GM21576 (cell line): ENCODE data around the gene RINL.
"Not testable (repeated sequence)": the region's sequence is repeated elsewhere in the genome, so short reads cannot be mapped to it uniquely, and the experiment has no call there.

Source experiments
- ATAC-seq: cut with Tn5 transposase; IDR thresholded peaks from one replicate; pipeline ENCODE4 v1.9.1; 2021; ENCODE audit warnings: mild to moderate bottlenecking, moderate library complexity; ENCODE audit not compliant: unreplicated experiment

The RINL gene

DNA sequence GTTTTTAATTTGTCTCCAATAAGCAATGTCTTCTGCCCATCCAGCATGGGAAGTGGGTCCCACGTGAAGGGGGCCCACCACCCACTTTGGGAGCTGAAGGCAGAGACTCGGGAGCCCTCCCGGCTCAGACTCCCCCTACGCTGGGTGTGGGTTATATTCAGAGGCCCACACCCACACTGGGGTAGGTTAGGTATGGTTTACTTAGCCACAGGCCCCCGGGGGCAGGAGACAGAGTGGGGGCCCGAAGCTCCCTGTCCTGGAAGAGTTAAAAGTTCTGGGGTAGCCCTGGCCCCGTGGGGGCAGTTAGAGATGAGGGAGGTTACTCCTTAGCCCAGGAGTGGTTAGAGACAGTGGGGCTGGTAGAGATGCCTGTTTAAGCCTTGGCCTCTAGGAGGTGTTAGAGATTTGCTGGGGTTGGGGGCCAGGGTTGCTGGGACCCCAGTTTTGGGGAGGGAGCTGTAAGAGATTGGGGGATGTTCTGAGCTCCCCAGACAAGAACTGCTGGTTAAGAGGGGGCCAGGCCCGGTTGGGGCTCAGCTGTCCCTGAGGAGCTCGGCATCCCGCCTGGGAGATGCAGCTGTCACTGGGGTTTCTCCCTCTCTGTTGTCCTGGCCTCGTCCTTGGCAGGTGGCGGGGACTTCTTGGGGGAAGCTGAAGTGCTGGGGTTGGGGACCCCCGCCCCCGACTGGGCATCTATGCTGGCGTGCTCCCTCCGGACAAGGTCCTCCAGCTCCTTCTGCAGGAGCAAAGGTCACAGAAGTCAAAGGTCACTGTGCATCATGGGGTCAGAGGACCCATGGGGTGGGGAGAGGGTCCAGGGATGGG, 712 bp upstream of the RINL start:
- ATAC-seq: no peak

DNA sequence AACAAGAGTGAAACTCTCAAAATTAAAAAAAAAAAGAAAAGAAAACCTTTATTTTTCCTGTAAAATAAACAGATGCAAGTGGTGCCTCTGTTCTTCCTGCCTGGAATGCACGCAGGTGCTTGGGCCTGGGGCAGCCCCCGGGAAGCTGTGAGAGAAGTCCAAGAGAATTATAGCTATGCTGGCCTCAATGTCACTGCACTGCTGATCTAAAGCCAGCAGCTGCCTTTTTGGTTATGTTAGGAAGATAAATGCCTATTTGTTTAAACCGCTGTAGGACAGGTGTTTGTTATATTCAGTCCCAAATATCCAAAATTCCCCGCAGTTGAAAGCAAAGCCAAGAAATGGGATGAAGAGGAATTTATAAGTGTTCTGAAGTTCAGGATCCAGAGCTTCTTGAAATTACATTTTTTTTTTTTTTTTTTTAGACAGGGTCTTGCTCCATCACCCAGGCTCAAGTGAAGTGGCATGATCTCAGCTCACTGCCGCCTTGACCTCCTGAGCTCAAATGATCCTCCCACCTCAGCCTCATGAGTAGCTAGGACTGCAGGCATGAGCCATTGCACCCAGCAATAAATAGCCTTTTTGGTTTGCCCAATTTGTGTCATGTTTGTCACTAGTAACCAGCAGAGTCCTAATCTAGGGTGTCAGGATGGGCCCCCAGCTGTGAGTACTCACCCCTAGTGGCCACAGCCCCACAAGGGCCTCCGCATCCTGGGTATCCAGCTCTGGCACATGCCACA, 2.2 kb downstream of the RINL start:
- ATAC-seq: no peak

DNA sequence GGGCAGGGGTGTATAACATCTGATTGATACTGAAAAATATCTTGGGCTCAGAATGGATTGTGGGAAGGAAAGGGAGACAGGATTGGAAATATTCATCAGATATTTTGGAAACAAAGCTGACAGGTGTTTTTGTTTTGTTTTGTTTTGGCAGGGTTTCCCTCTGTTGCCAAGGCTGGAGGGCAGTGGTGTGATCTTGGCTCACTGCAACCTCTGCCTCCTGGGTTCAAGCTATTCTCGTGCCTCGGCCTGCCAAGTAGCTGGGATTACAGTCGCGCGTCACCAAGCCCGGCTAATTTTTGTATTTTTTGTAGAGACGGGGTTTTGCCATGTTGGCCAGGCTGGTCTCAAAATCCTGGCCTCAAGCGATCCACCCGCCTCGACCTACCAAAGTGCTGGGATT, 4.7 kb downstream of the RINL start:
- not testable (repeated sequence) for ATAC-seq

DNA sequence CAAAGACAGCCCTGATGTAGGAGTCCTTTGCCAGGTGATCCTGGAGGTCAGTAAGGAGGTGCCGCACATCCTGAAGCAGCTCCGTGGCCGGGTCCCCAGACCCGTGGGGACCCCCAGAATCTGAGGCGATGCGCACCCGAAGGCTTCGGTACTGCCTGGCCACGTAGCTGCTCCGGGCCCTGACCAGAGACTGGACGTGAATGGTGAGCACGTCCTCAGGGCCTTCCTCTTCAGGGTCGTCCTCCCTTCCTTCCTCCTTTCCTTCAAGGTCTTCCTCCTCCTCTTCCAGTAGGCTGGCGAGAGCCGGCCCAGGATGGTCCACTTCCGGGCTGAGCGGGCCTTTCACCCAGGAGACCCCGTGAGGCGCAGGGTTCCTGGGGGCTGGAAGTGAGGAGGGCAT, 7.5 kb downstream of the RINL start:
- ATAC-seq: no peak

DNA sequence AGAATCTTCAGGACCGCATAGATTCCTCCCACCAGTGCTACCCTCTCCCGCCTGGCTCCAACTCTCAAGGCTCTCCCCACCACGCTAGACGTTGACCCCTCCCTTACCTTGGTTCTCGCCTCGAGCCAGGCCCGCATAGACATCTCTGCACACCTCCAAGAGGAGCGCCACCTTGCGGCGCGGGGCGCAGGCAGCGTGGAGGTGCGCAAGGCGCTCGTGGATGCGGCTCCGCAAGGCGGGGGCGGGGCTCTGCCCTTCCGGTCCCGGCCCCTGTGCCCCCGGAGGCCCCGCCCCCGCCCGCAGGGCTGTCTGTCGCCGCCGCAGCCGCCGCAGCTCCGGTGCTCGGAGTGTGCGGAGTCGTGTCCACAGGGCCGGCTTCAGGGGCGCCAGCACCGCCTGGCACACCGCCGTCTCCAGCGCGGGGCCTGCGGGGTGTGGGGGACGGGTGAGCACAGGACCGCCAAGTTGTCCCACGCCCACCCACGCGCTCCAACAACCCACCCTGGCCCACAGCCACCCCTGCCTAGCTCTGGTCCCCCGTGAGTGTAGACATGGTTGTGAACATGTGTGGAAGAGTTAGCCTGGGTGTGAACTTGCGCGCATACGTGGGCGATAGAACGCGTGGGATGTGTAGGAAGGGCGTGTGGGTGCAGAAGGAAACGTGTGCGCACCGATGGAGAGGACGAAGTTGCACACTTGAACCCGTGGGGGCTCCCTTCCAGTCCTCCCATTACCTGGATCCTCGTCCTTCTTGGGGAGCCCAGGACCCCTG, 8.1 kb downstream of the RINL start:
- ATAC-seq: peak; percentile 56

DNA sequence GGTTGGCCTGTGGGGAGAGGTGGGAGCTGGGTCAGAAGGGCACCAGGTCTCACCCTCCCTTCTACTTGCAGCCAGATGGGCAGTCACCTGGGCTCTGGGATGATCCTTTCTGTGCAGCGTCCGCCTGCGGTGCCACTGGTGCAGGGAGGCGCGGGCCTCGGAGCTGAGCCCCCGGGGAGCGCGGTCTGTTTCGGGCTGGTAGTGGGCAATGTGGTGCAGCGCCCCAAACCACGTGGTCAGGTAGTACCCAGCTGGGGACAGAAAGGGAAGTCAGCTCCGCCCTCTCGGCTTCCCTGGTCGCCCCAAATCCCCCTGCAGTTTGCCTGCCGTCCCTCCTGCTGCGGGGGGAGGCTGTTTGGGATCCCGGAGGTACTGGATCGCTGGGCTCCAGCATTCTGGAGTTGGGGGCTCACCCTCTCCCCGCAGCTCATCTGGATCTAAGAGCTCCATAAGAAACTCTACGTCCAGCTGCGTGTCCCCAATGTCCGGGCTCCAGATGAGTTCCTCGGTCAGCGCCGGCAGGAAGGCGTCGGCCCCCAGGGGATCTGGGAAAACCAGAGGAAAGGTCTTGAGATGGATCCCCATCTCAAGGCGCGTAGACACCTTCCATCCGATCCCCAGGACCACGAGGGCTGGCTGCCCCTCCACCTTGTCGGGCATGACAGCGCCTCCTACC, 8.8 kb downstream of the RINL start:
- ATAC-seq: no peak

DNA sequence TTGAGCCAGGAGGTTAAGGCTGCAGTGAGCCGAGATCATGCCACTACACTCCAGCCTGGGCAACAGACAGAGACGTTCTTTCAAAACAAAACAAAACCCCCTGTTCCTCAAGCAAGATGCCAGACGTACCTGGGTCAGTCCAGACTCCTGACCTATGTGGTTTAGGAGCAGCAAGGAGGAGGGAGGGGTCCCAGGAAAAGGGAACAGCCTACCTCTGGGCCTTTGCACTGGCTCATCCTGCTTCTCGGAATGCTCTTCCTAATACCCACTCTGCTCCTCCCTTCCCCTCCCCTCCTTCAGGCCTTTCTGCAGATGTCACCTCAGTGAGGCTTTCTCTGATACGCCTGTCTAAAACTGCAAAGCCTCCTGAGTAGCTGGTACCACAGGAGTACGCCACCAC, 9.5 kb downstream of the RINL start:
- no peak for ATAC-seq

DNA sequence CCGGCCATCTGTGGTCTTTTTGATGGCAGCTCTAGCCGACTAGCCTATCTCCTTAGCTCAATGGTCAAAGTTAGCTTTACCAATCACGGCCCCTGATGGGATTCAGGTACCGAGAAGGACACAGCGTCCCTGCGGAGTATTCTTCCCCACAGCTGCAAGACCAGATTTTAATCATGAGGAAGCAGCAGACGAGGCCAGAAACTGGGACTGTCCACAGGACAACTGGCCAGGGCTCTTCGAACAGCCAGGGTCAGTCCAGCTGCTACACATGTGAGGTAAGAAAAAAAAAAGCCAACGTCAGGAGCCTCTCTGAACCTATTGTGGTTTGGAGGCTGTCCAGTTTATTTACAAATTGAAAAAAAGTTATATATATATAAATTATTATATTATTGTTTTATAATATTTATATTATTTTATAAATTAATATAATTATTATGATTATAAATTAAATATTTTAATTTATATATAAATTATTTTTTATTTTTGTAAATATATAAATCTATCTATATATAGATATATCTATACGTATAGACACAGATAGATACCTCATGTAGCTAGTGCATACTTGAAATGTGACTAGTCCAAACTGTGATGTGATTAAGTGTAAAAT, 10.8 kb downstream of the RINL start:
- ATAC-seq: no peak

DNA sequence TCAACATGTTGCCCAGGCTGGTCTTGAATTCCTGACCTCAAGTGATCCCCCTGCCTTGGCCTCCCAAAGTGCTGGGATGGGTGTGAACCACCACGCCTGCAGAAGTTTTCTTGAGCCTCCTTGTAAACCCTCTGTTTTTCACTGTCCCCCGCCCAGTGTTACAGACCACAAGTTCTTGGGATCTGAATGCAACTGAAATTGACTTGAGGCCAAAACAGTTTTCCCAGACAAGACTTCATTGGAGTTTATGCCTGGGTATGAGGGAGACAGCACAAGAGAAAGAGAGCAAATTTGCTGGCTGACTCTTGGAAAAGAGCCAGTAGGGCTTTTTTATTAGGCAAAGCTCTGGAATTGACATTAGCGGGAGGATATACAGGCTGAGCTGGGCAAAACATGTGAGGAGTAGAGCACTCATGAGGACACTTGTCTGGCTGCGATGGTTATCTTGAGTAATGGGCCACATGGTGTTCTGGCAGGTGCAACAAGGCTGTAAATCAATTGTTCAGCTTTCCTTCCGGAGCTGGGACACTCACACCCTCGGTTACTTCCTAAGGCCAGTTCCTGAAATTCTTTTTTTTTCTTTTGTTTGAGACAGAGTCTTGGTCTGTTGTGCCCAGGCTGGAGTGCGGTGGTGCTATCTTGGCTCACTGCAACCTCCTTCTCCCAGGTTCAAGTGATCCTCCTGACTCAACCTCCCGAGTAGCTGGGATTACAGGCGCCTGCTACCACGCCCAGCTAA, 15.6 kb downstream of the RINL start:
- ATAC-seq: no peak

DNA sequence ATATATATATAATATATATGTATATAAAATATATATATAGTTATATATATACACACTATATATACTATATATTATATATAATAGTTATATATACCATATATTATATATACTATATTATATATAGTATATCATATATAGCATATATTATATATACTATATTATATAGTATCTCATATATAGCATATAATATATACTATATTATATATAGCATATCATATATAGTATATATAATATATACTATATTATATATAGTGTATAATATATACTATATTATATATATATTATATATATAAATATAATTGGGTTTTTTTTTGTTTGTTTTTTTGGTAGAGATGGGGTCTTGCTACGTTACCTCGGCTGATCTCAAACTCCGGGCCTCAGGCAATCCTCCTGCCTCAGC, 16.7 kb downstream of the RINL start:
- no peak for ATAC-seq

DNA sequence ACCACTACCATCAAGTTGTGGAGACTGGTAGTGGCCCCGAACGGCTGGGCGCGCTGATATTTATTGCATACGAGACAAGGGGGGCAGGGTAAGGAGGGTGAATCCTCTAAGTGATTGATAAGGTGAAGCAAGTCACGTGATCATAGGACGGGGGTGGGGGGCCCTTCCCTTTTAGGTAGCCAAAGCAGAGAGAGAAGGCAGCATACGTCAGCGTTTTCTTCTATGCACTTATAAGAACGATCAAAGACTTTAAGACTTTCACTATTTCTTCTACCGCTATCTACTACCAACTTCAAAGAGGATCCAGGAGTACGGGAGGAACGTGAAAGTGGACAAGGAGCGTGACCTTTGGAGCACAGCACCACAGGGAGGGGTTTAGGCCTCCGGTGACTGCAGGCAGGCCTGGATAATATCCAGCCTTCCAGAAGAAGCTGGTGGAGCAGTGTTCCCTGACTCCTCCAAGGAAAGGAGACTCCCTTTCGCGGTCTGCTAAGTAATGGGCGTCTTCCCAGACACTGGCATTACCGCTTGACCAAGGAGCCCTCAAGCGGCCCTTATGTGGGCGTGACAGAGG, 18.4 kb downstream of the RINL start:
- ATAC-seq: not testable (repeated sequence)

DNA sequence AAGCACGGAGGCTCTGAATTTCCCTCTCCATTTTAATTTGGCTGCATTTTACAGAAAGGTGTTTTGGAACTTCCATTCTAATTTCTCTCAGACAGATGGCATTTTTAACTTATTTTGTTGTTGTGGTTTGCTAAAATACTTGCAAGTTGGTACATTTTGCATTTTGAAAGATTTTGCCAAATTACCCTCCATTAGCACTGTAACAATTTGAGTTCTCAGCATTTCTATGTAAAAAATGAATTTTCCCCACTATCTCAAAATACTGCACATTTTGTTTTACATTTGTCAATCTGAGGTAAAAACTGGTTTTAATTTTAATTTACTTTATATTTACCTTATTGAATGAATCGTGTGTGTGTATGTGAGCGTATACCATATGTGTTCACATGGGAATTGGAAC, 21.3 kb downstream of the RINL start:
- ATAC-seq: no peak

DNA sequence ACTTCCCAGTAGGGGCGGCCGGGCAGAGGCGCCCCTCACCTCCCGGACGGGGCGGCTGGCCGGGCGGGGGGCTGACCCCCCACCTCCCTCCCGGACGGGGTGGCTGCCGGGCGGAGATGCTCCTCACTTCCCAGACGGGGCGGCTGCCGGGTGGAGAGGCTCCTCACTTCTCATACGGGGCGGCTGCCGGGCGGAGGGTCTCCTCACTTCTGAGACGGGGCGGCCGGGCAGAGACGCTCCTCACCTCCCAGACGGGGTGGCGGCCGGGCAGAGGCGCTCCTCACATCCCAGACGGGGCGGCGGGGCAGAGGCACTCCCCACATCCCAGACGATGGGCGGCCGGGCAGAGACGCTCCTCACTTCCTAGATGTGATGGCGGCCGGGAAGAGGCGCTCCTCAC, 22.3 kb downstream of the RINL start:
- not testable (repeated sequence) for ATAC-seq

DNA sequence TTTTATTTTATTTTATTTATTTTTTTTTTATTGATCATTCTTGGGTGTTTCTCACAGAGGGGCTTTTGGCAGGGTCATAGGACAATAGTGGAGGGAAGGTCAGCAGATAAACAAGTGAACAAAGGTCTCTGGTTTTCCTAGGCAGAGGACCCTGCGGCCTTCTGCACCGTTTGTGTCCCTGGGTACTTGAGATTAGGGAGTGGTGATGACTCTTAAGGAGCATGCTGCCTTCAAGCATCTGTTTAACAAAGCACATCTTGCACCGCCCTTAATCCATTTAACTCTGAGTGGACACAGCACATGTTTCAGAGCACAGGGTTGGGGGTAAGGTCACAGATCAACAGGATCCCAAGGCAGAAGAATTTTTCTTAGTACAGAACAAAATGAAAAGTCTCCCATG, 23.1 kb downstream of the RINL start:
- ATAC-seq: not testable (repeated sequence)

DNA sequence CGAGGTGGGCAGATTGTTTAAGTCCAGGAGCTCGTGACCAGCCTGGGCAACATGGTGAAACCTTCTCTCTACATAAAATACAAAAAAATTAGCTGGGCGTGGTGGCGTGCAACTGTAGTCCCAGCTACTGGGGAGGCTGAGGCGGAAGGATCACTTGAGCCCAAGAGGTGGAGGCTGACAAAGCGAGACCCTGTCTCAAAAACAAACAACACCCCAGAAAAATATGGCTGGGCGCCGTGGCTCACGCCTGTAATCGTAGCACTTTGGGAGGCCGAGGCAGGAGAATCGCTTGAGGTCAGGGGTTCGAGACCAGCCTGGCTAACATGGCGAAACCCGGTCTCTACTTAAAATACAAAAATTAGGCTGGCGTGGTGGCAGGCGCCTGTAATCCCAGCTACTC, 24.9 kb downstream of the RINL start:
- ATAC-seq: no peak

DNA sequence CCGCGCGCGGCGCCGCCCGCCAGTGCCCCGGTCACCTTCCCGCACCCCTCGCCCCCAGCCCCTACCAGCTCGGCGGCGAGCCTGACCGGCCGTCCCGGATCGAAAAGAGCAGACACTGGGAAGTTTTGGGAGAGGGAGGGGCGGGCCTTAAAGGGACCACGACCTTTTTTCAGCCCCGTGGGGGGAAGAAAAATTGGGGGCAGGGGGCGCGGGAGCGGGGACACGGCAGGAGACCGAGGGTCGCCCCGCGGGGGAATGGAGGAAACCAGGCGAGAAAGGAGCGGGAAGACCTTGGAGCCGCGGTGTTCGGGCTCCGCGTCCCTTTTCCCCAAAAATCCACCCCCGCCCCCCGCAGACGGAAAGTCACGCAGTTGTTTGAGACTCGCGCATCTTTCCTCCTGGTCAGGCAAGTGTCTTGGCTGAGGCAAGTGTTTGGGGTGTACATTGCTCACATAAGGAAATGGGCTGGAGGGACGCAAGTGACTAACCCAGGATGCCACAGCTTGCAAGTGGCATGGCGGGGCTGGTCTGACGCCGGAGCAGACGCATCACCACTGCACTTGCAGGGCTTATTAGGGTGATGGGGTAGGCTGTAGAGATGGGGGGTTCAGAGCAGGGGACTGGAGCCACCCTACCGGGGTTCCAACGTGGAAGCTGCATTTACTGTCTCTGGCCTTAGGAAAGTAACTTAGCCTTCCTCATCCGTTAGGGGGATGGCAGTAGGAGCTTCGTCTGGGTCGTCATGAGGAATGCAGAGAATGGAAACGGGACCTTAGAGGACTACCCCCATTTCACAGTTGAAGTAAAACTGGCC, 25.6 kb downstream of the RINL start:
- no peak for ATAC-seq

DNA sequence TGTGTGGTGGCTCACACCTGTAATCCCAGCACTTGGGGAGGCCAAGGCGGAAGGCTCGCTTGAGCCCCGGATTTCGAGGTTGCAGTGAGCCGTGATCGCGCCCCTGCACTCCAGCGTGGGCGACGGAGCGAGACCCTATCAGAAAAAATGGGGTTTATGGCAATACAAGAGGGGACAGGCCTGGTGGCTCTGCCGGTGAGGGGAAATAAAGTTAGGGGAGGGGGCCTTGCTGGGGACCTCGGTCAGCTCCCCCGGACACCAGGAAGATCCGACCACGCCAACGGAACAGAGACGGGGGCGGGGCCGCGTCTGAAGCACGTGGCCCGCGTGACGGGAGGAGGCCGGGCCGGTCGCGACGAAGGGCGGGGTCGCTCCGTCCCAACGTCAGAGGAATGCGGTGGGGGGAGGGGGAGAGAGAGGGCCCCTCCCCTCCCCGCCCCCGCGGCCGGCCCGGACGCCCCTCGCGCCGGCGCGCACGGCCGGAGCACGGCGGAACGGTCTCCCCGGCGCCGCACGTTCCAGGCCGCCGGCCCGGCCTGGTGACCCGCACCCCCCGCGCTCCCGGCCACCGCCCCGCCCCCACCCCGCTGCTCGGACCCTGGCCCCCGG, 26.3 kb downstream of the RINL start:
- ATAC-seq: no peak

DNA sequence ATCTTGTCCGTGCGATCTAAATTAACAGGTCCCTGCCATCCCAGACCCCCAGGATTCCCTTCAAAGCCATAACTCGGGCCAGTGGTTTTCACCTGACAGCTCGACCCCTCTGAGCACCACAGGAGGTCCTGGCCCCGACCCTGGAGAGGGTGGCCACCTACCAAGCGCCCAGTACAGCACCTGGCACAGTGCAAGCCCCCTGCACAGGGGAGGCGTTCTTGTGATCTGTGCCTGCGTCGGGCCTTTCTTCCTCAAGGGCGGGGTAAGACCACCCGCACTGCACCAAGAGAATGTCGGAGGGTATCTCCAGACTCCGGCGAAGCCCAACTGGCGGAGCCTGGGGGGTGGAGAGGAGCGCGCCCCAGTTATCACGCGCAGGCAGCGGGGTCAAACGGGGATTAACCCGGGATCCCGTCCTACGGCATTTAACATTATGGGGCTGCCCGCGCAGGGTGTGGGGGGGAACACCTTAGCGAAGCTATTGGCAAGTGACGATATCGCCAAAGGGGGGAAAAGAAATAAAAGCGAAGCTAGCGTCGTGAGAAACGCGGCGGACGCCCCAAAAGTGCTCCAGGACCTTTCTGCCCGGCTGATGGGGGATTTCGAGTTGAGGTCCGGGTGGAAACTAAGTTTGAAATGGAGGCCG, 27.0 kb downstream of the RINL start:
- no peak for ATAC-seq
